GM12864 (cell line): ENCODE measurements around the gene TMSB10.
"Not testable (repeated sequence)": the region's sequence is repeated elsewhere in the genome, so short reads cannot be mapped to it uniquely, and the experiment has no call there.

Experiments
- DNase-seq: peaks from one replicate; pipeline ENCODE4 v3.0.0-alpha.2; 2011; ENCODE audit warnings: low read depth
- H3K4me3 ChIP-seq: 2 replicates; pipeline ENCODE4 v1.5.1; 2011; ENCODE audit warnings: mild to moderate bottlenecking, low read depth, low read length, control low read depth
- TF ChIP-seq, protein P1 (sequence below): IDR thresholded peaks from 2 replicates; pipeline ENCODE4 v1.5.1; 2011; ENCODE audit warnings: low read depth, mild to moderate bottlenecking, moderate library complexity, low read length, control low read depth, inconsistent platforms; ENCODE audit errors: missing control alignments

TMSB10 gene

DNA sequence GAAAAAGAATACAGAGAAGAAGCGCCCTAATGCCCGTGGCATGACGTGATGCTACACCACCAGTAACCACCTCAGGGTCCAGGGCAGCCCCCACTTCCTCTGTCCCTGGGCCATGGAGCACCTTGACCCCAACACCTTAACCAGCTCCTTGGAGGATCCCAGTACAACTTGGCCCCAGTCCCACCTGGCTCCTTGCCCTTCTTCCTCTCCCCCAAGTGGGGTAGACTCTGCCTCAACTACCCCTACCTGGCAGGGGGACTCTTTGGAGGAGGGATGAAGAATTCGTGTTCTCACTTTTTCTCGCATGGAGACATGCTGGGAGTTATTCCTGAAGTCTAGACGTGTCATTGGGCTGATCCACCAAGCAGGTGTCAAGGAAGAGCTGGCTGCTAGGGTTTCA lies 43.5 kb upstream of the TMSB10 start:
- no peak for DNase-seq
- no peak overlapping the region for H3K4me3 ChIP-seq
- TF ChIP-seq, protein P1, sequence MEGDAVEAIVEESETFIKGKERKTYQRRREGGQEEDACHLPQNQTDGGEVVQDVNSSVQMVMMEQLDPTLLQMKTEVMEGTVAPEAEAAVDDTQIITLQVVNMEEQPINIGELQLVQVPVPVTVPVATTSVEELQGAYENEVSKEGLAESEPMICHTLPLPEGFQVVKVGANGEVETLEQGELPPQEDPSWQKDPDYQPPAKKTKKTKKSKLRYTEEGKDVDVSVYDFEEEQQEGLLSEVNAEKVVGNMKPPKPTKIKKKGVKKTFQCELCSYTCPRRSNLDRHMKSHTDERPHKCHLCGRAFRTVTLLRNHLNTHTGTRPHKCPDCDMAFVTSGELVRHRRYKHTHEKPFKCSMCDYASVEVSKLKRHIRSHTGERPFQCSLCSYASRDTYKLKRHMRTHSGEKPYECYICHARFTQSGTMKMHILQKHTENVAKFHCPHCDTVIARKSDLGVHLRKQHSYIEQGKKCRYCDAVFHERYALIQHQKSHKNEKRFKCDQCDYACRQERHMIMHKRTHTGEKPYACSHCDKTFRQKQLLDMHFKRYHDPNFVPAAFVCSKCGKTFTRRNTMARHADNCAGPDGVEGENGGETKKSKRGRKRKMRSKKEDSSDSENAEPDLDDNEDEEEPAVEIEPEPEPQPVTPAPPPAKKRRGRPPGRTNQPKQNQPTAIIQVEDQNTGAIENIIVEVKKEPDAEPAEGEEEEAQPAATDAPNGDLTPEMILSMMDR, result no peak

- TF ChIP-seq, protein P1, result peak; percentile 55
- no peak overlapping the region for H3K4me3 ChIP-seq
- no peak for DNase-seq
Measured at GRCh38 chr2:84865181-84865783, 40.2 kb upstream of the TMSB10 start.

- no peak for DNase-seq
- TF ChIP-seq, protein P1, result no peak
- no peak overlapping the region for H3K4me3 ChIP-seq
Measured at GRCh38 chr2:84866122-84866521, 39.3 kb upstream of the TMSB10 start.

GRCh38 chr2:84868327-84868726 lies 37.1 kb upstream of the TMSB10 start:
- DNase-seq, H3K4me3 ChIP-seq: not testable (repeated sequence)

DNA sequence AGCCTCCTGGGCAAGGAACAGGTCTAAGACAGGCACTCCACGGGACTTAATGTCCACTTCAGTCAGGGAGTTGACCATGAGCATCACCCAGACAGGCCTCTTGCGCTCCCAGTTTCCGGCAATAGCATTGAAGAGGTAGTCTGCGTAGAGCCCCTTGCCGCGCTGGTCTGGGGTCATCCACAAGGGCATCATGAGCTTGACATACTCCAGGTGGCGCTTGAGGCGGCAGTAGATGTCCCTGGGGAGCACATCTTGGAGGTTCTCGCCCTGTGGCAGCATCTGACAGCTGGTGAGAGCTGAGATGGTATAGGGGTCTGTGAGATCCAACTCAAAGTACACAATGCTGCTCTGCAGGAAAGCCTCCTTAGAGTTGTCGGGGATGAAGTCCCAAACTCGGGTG lies 35.1 kb upstream of the TMSB10 start:
- no peak for DNase-seq
- TF ChIP-seq, protein P1, result no peak
- H3K4me3 ChIP-seq, result no peak overlapping the region

DNA sequence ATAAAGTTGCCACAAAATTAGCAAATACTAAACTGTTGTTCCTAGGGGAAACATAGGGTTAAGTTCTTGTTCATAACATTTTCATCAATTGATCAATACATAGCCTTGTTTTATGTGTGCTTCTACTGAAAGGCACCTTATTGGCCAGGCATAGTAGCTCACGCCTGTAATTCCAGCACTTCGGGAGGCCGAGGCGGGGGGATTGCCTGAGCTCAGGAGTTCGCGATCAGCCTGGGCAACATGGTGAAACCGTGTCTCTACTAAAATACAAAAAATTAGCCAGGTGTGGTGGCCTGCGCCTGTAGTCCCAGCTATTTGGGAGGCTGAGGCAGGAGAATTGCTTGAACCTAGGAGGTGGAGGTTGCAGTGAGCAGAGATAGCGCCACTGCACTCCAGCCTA lies 32.8 kb upstream of the TMSB10 start:
- not testable (repeated sequence) for H3K4me3 ChIP-seq, DNase-seq

- TF ChIP-seq, protein P1, result no peak
- no peak for DNase-seq
- no peak overlapping the region for H3K4me3 ChIP-seq
Measured at GRCh38 chr2:84873350-84873749, 32.1 kb upstream of the TMSB10 start.

DNA sequence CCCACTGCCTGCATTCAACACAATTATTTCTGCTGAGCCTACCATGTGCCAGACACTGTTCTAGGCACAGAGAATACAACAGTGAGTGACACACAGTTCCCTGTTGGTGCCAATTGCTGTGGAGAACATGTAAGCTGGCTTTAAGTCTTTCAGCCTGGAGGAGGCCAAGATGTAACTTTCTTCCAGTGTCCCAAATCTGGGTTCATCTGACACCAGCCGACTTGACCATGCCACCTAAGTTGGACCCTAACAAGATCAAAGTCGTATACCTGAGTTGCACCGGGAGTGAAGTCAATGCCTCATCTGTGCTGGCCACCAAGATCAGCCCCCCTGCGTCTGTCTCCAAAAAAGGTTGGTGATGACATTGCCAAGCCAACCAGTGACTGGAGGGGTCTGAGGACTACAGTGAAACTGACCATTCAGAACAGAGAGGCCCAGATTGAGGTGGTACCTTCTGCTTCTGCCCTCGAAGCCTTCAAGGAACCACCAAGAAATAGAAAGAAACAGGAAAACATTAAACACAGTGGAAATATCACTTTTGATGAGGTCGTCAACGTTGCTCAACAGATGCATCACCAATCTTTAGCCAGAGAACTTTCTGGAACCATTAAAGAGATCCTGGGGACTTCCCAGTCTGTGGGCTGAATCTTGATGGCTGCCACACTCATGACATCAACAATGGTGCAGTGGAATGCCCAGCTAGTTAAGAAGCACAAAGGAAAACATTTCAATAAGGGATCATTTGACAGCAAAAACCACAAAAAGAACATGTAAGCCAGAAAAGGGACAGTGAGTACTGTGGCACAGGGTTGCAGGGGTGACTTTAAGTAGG lies 30.9 kb upstream of the TMSB10 start:
- H3K4me3 ChIP-seq, result no peak overlapping the region
- DNase-seq, result no peak
- TF ChIP-seq, protein P1, result no peak
